AG09309 (cell line): Measurements from ENCODE around the gene BSX.

Experiments used
- DNase-seq: peaks from one replicate; pipeline ENCODE4 v3.0.0-alpha.2; 2010; ENCODE audit warnings: low read depth
- H3K4me3 ChIP-seq: 2 replicates; pipeline ENCODE4 v1.5.1; 2011; ENCODE audit warnings: mild to moderate bottlenecking, low read depth, low read length, moderate library complexity; ENCODE audit not compliant: control insufficient read depth
- TF ChIP-seq, protein P1 (sequence below): IDR thresholded peaks from 2 replicates; pipeline ENCODE4 v1.5.1; 2011; ENCODE audit warnings: mild to moderate bottlenecking, low read depth, low read length, inconsistent platforms; ENCODE audit not compliant: insufficient read depth, control insufficient read depth; ENCODE audit errors: missing control alignments

The BSX gene

DNA sequence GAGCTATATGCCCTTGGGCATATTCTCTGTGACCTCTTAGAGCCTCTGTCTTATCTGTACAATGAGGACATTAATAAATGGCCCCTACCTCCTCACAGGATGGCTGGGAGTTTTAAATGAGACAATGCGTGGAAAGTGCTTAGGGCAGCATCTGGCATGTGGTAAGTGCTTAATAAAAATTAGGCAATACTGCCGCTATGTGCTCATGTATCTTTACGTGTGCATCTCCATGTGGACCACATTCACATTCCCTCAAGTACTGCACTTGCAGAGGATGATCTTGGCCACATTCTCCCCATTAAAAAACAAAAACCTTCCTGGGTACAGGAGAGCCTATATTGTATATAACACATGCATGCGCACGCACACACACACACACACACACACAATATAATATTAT, 19.1 kb upstream of the BSX start:
- DNase-seq: no peak
- H3K4me3 ChIP-seq: no peak overlapping the region
- TF ChIP-seq, protein P1, sequence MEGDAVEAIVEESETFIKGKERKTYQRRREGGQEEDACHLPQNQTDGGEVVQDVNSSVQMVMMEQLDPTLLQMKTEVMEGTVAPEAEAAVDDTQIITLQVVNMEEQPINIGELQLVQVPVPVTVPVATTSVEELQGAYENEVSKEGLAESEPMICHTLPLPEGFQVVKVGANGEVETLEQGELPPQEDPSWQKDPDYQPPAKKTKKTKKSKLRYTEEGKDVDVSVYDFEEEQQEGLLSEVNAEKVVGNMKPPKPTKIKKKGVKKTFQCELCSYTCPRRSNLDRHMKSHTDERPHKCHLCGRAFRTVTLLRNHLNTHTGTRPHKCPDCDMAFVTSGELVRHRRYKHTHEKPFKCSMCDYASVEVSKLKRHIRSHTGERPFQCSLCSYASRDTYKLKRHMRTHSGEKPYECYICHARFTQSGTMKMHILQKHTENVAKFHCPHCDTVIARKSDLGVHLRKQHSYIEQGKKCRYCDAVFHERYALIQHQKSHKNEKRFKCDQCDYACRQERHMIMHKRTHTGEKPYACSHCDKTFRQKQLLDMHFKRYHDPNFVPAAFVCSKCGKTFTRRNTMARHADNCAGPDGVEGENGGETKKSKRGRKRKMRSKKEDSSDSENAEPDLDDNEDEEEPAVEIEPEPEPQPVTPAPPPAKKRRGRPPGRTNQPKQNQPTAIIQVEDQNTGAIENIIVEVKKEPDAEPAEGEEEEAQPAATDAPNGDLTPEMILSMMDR: no peak

- DNase-seq: no peak
- TF ChIP-seq, protein P1: no peak
- no peak overlapping the region for H3K4me3 ChIP-seq
Measured at GRCh38 chr11:122998727-122999366, 17.2 kb upstream of the BSX start.

- DNase-seq: no peak
- TF ChIP-seq, protein P1: no peak
Measured at GRCh38 chr11:122995526-122995925, 13.9 kb upstream of the BSX start.

GRCh38 chr11:122984186-122985011, 2.8 kb upstream of the BSX start:
- no peak for DNase-seq
- TF ChIP-seq, protein P1: no peak
- H3K4me3 ChIP-seq: peak overlapping the region; percentile 71

More at GRCh38 chr11:122995526-122995925, 13.9 kb upstream of the BSX start:
- H3K4me3 ChIP-seq: no peak overlapping the region

DNA sequence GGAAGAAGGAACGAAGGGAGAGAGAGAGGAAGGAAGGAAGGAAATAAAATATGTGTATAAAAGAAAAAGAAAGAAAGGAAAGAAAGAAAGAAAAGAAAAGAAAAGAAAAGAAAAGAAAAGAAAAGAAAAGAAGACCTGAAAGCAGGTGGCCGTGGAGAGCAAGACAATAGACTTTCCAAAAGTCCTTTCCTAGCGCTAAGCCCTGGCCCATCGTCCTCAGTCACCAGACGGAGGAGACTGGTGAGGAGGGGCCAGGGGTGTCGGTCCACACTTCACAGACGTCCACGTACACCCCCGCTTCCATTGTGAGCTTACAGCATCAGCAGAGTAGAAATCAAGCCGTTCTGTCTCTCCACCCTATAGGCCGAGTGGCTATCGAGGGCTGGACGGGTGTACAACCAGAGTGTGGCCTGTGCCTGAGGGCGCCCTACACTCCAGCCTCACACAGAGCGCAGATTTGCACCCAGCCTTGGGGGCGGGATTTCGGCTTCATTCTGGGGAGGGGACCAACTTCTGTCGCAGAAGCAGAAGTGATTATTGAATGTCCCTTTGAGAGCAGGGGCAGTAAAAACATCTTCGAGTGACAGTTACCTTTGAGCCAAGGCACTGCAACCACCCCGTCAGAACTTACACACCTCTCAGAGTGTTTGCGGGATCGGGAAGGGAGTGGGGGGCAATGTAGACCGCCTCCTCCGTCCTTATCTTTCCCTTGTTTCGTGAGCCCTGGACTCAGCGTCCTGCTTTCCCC, 2.0 kb upstream of the BSX start:
- TF ChIP-seq, protein P1: no peak
- no peak for DNase-seq
- peak overlapping the region; percentile 71 for H3K4me3 ChIP-seq

DNA sequence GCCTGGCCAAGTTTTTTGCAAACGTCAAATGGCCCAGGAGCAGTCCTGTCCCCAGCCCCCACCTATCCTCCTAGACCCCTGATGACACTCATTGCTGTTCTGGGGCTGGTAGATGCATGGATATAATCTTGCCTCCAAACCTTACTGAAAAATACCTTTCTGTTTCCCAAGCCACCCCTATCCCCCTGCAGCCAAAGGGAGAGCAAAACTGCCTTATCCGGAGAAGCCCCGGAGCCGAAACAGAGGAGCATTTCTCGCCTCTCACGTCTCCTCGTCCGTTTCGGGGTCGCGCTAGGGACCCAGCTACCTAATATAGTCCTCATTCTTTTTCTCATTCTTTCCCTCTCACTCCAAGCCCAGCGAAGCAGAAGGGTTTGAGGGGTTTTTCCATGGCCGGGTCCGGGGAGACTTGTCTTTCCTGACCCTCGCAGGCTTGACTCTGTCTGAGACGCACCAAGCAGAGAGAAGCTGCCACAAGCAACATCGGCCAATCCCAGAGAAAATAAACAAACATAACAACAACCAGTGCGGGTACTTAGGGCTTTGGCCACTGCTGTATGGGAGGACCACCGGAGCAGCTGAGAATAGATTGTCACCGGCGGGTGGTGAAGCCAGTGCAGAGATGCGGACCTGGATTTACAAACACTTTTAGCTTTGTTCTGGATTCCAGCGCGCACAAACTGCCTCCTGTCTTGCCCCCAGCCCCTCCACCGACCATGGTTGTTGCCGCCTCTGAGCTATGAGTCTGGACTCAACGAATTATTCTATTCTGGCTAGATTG, 1.6 kb downstream of the BSX start:
- no peak overlapping the region for H3K4me3 ChIP-seq
- TF ChIP-seq, protein P1: no peak
- DNase-seq: no peak
